Heart left ventricle (tissue), 13 donors: ENCODE measurements around the gene SIL1.

Experiments
- CTCF ChIP-seq, 12 donors: fragments of 200-600 bp; sonication (generic) in 4 of 12; IDR thresholded peaks; one replicate each; pipeline versions ENCODE4 v1.5.0 to v1.8.0; 2018 to 2022; ENCODE audit warnings: antibody characterized with exemption in 12 of 12, mild to moderate bottlenecking in 5 of 12
- POLR2A ChIP-seq, 2 donors: fragments of 450-650 bp; IDR thresholded peaks; one replicate each; pipeline ENCODE4 v1.6.1; 2017; ENCODE audit warnings: antibody characterized with exemption in 2 of 2, mild to moderate bottlenecking in 2 of 2, moderate library complexity in 2 of 2
- donor health status: ischemic (EF 13 %, LVEDD 7.1; RV severe dilation, severe dysfunction).
- donor health status: DM: no; HTN: yes; CAD: no.
- donor health status: DM: no; HTN: no; CAD: no.
- donor health status: ischemic (EF 25% LVEDD 6.9; RV normal size, moderate dysfunction).
- donor health status: ischemic (EF 25% LVEDD 5.7; RV mildly dilated, moderate dysfunction).
- donor health status: ischemic (EF 35%, LVEDD 5.7; RV mildly dilated, moderate dysfunction).
- donor health status: nonischemic (EF 11% LVEDD 7.7; RV severe dilation, severe dysfunction).
- donor health status: DM: yes; HTN: yes; CAD: no.
- donor health status: PGD.
- donor health status: ischemic (EF 29% LVEDD 5.4; RV normal size, mild dysfunction).
- donor health status: nonischemic (EF 23%, LVEDD 6.1; RV moderate dilation, normal function).

DNA sequence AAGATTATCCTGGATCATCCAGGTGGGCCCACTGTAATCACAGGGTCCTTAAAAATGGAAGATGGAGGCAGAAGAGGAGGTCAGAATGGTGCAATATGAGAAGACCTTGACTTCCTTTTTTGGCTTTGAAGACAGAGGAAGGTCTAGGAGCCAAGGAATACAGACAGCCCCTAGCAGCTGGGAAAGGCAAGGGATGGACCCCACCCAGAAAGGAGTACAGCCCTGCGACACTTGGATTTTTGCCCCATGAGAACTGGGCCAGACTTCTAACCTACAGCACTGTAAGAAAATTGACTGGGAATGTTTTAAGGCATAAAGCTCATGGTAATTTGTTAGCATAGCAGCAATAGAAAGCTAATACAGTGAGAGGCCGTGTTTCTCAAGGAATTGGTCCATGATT lies 256.1 kb downstream of the SIL1 start:
- TF ChIP-seq CTCF (IDR thresholded peaks at IDR 0.05) (no peak), POLR2A (IDR thresholded peaks at IDR 0.05) (no peak)
